HepG2 (cell line): ENCODE results near the gene VAMP8. TPM values are rescaled to one million over a fixed set of nuclear protein-coding genes. Genes with fewer than 3 reads are reported as not detected.

ENCODE experiments used
- ATAC-seq: fragments of 200-7000 bp; cut with Tn5 transposase; 3 replicates; pipeline ENCODE4 v1.9.1; 2020; ENCODE audit warnings: mild to moderate bottlenecking, moderate library complexity
- BruUV-seq: library from RNA; stranded (reverse); fragments of 400-500 nt; replicated peaks from 2 replicates; lab custom pipeline; 2021; lab: Mats Ljungman, UMichigan
- CTCF ChIA-PET: fragments of 300-600 bp; formaldehyde crosslinking; extraction: SDS; loops from one replicate; lab custom pipeline; 2021; ENCODE audit warnings: low total read pairs, inconsistent platforms, low intra/inter-chr PET ratio; lab: Yijun Ruan, JAX
- POLR2A ChIA-PET: fragments of 350-600 bp; sonication (Branson Sonifier 250); formaldehyde crosslinking; loops from one replicate; lab custom pipeline; 2020; ENCODE audit warnings: antibody characterized with exemption, inconsistent platforms; lab: Yijun Ruan, JAX
- DNase-seq: peaks from one replicate; pipeline ENCODE4 v3.0.0-alpha.2; 2015; ENCODE audit warnings: low spot score
- FAIRE-seq: peaks from 3 replicates; lab custom pipeline; 2011; peaks lifted over from hg19 to GRCh38; lab: Jason Lieb, UNC
- H2AFZ ChIP-seq: one replicate; pipeline ENCODE4 v1.6.1; 2011; ENCODE audit warnings: low read length, inconsistent platforms
- H3K27ac ChIP-seq: fragments of 300-600 bp; 3 replicates; pipeline ENCODE4 v1.8.0; 2011; ENCODE audit warnings: mixed run types, mild to moderate bottlenecking, mixed read lengths, low read length, inconsistent platforms; ENCODE audit not compliant: insufficient read depth; ENCODE audit errors: extremely low read length
- H3K27me3 ChIP-seq, 2 experiments: fragments of 200-600 bp in 1 of 2; 2 replicates in 1 of 2; 3 replicates in 1 of 2; pipeline versions ENCODE4 v1.6.0 to v1.8.0; 2011; ENCODE audit warnings: low read length in 2 of 2, mild to moderate bottlenecking in 2 of 2, moderate library complexity in 2 of 2, inconsistent platforms in 1 of 2; ENCODE audit not compliant: insufficient read depth in 2 of 2, control insufficient read depth in 1 of 2
- H3K36me3 ChIP-seq, 2 experiments: fragments of 200-600 bp in 1 of 2; replicated peaks in 1 of 2; 2 replicates in 1 of 2; 3 replicates in 1 of 2; pipeline versions ENCODE4 v1.5.1 to v1.8.0; 2011; ENCODE audit warnings: low read length in 2 of 2, inconsistent platforms in 1 of 2; ENCODE audit not compliant: insufficient read depth in 2 of 2, control insufficient read depth in 1 of 2
- H3K4me1 ChIP-seq: 2 replicates; pipeline ENCODE4 v1.5.1; 2012; ENCODE audit warnings: low read length, inconsistent platforms; ENCODE audit not compliant: insufficient read depth
- H3K4me2 ChIP-seq: 2 replicates; pipeline ENCODE4 v1.6.0; 2011; ENCODE audit warnings: low read depth, low read length, inconsistent platforms
- H3K4me3 ChIP-seq, 3 experiments: fragments of 200-600 bp in 1 of 3; sonication (generic), shearing (Covaris generic) in 1 of 3; replicated peaks in 1 of 3; 2 replicates each; pipeline ENCODE4 v1.5.1; 2011 to 2016; ENCODE audit warnings: low read length in 3 of 3, inconsistent platforms in 2 of 3, low read depth in 2 of 3, mild to moderate bottlenecking in 2 of 3, control low read depth in 1 of 3, mixed read lengths in 1 of 3; ENCODE audit not compliant: insufficient read depth in 1 of 3
- H3K79me2 ChIP-seq: one replicate; pipeline ENCODE4 v1.6.1; 2011; ENCODE audit warnings: low read length, inconsistent platforms; ENCODE audit not compliant: insufficient read depth
- H3K9ac ChIP-seq: 2 replicates; pipeline ENCODE4 v1.6.0; 2011; ENCODE audit warnings: mild to moderate bottlenecking, low read depth, low read length, inconsistent platforms; ENCODE audit not compliant: insufficient read depth
- H3K9me3 ChIP-seq: 2 replicates; pipeline ENCODE4 v1.5.1; 2012; ENCODE audit warnings: mild to moderate bottlenecking, low read length
- H4K20me1 ChIP-seq: 2 replicates; pipeline ENCODE4 v1.6.0; 2011; ENCODE audit warnings: inconsistent platforms, mild to moderate bottlenecking, low read length, moderate library complexity; ENCODE audit not compliant: insufficient read depth
- CHCHD3 ChIP-seq: sonication (generic); formaldehyde crosslinking; IDR thresholded peaks from 2 replicates; pipeline ENCODE4 v1.8.0; 2022; ENCODE audit warnings: mild to moderate bottlenecking, missing genetic modification reagents, moderate library complexity
- FOXM1 ChIP-seq: sonication (generic); formaldehyde crosslinking; IDR thresholded peaks from 2 replicates; pipeline ENCODE4 v1.5.0; 2020; ENCODE audit warnings: missing genetic modification reagents
- FOXP1 ChIP-seq, 2 experiments: fragments of 450-650 bp in 1 of 2; IDR thresholded peaks; 2 replicates each; pipeline ENCODE4 v1.6.1; 2017 to 2018; ENCODE audit warnings: antibody characterized with exemption in 1 of 2
- MAZ ChIP-seq, 2 experiments: sonication (generic) in 1 of 2; formaldehyde crosslinking in 1 of 2; IDR thresholded peaks; 2 replicates each; pipeline versions ENCODE4 v1.5.0 to v1.6.1; 2012 to 2020; ENCODE audit warnings: low read depth in 2 of 2, mild to moderate bottlenecking in 2 of 2, borderline replicate concordance in 1 of 2, improper control_type of control experiment in 1 of 2, low read length in 1 of 2, missing genetic modification reagents in 1 of 2, moderate library complexity in 1 of 2
- MTF2 ChIP-seq: sonication (generic); formaldehyde crosslinking; IDR thresholded peaks from 2 replicates; pipeline ENCODE4 v1.5.0; 2020; ENCODE audit warnings: missing genetic modification reagents, borderline replicate concordance
- SCMH1 ChIP-seq: sonication (generic); formaldehyde crosslinking; IDR thresholded peaks from 2 replicates; pipeline ENCODE4 v1.9.0; 2021; ENCODE audit warnings: missing genetic modification reagents, mild to moderate bottlenecking, borderline replicate concordance
- TAF15 ChIP-seq: fragments of 200-400 bp; formaldehyde crosslinking; IDR thresholded peaks from one replicate; pipeline ENCODE4 v1.6.1; 2018; ENCODE audit warnings: mild to moderate bottlenecking, low read depth, low read length; ENCODE audit not compliant: poor library complexity, severe bottlenecking
- ZBTB49 ChIP-seq: sonication (generic); formaldehyde crosslinking; IDR thresholded peaks from 2 replicates; pipeline ENCODE4 v1.4.0; 2020; ENCODE audit warnings: missing genetic modification reagents, borderline replicate concordance
- ZNF276 ChIP-seq: sonication (generic); formaldehyde crosslinking; IDR thresholded peaks from 2 replicates; pipeline ENCODE4 v1.4.0; 2020; ENCODE audit warnings: mild to moderate bottlenecking, low read depth, missing genetic modification reagents
- ZNF281 ChIP-seq: sonication (generic); formaldehyde crosslinking; IDR thresholded peaks from 2 replicates; pipeline ENCODE4 v1.4.0; 2020; ENCODE audit warnings: missing genetic modification reagents, borderline replicate concordance
- ZNF333 ChIP-seq: sonication (generic); formaldehyde crosslinking; IDR thresholded peaks from 2 replicates; pipeline ENCODE4 v1.4.0; 2020; ENCODE audit warnings: mild to moderate bottlenecking, missing genetic modification reagents, borderline replicate concordance
- ZNF572 ChIP-seq: sonication (generic); formaldehyde crosslinking; IDR thresholded peaks from 2 replicates; pipeline ENCODE4 v1.5.1; 2020; ENCODE audit warnings: mild to moderate bottlenecking, missing genetic modification reagents
- ZNF83 ChIP-seq: sonication (generic); formaldehyde crosslinking; IDR thresholded peaks from 2 replicates; pipeline ENCODE4 v1.4.0; 2020; ENCODE audit warnings: missing genetic modification reagents, mild to moderate bottlenecking, borderline replicate concordance
- ZNF841 ChIP-seq: sonication (generic); formaldehyde crosslinking; IDR thresholded peaks from 2 replicates; pipeline ENCODE4 v1.8.1; 2023; ENCODE audit warnings: missing genetic modification reagents, borderline replicate concordance
- WGBS: methylation state at CpG from one replicate; pipeline ENCODE4 v1.1.6; 2017; ENCODE audit warnings: low lambda C conversion rate; 5-methylcytosine and 5-hydroxymethylcytosine counted together
- in situ Hi-C: cut with HindIII; loops from 2 replicates; pipeline ENCODE4 v1.10.0; 2017; ENCODE audit warnings: low pct_unique_long_range_greater_than_20kb; ENCODE audit not compliant: extremely low pct_ligation_motif_present
- intact Hi-C: fragments of 100-400 bp; cut with micrococcal nuclease; formaldehyde crosslinking; loops from one replicate; pipeline ENCODE4 v1.10.0; 2022; ENCODE audit not compliant: unreplicated experiment
- polyA plus RNA-seq, 8 experiments: library from polyadenylated mRNA; depleted of rRNA in 3 of 8; stranded (reverse) in 7 of 8; unstranded in 1 of 8; fragments of >200 nt; fragmentation: Illumina TruSeq in 4 of 8; extraction: Trizol in 4 of 8; gene quantifications; 2 replicates each; pipeline versions ENCODE4 v1.2.1 to v1.2.3, GENCODE V29; 2011 to 2016; ENCODE audit warnings: low read depth in 4 of 8, missing spikeins in 1 of 8, mixed read lengths in 1 of 8; ENCODE audit not compliant: insufficient read depth in 1 of 8
- total RNA-seq, 5 experiments: library from RNA; depleted of rRNA; stranded (reverse); fragments of >200 nt; fragmentation: Illumina TruSeq; extraction: Trizol; gene quantifications; 2 replicates each; pipeline ENCODE4 v1.2.3, GENCODE V29; 2016; ENCODE audit warnings: low read depth in 1 of 5

The VAMP8 gene
- total and polyA plus RNA-seq, 2 of the 13 experiments (the other 11 are each of a cell fraction or from before 2014, with no cell fraction given): 83.3 to 157 TPM

GRCh38 chr2:85593023-85593422, 15.6 kb downstream of the VAMP8 start (continued):
- TF ChIP-seq ZBTB49 (CRISPR knock-in tag): no peak
- TF ChIP-seq TAF15: no peak
- TF ChIP-seq ZNF83 (CRISPR knock-in tag): no peak
- no peak for TF ChIP-seq MAZ (IDR thresholded peaks at IDR 0.05; ENCODE audit: borderline replicate concordance, low read depth, low read length)
- TF ChIP-seq MAZ (CRISPR knock-in tag; IDR thresholded peaks at IDR 0.05; ENCODE audit: low read depth): no peak
- TF ChIP-seq ZNF841 (CRISPR knock-in tag): no peak

DNA sequence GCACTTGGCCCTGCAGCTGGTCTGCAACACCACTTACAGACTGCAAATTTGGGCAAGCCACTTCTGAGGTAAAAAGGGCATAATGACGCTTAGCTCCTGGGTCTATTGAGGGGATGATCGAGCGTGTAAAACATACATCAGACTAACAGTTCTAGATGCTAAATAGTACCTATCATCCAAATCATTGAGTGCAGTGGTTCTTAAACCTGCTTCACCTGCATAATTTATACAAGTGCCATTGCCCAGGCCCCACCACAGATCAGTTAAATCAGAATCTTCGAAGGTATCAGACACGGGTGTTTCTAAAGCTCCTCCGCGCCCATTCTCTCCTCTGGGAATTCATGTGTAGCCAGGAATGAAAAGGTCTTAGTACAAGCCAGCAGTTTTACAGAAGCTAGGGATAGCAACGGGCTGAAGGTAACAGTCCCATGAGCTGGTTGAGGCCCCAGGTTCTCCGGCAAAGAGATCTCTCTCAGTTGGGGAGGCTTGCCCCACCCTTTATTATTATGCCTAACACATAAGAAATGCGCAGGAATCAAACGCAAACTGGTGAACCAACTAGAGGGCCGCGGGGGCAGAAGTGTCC, 17.4 kb downstream of the VAMP8 start:
- no peak overlapping the region for H2AFZ ChIP-seq
- 10% methylated on average over 9 of the region's 13 CpGs for WGBS
- no peaks in the 10 kb centered on the region; a peak in 1 of 5 replicates for H3K27me3 ChIP-seq
- FAIRE-seq (no peak), ATAC-seq (peak; percentile 3), DNase-seq (no peak)
- BruUV-seq: TSS peak; percentile 63
- peak overlapping the region; percentile 88 to 97 (median 90) for H3K4me3 ChIP-seq
- intact Hi-C loops (loop anchor here (1.0 to 5.0 kb wide), 2 partner anchors 10 to 173 kb away; no protein-coding TSS in a partner anchor), in situ Hi-C loops (no loop called here)
- H3K4me2 ChIP-seq: peak overlapping the region; percentile 94
- 0 out of 2 replicates have a peak, but pooled peaks cover 3% of the 10 kb centered on the region for H4K20me1 ChIP-seq
- peaks cover 86% of the 10 kb centered on the region for H3K4me1 ChIP-seq
- ChIA-PET POLR2A (interaction anchor here (0.6 to 25.9 kb wide), 19 partner anchors 2 to 287 kb away, joined by 3 to 795 read pairs (median 5); partner anchors contain the start of genes C2orf68, GGCX, MAT2A and RNF181), CTCF (no interaction called here)
- H3K9ac ChIP-seq: peak overlapping the region; percentile 85
- H3K36me3 ChIP-seq: peaks cover 2 to 24% of the 10 kb centered on the region in 2 experiments
- no peaks in the 10 kb centered on the region for H3K9me3 ChIP-seq
- peak overlapping the region; percentile 80 for H3K27ac ChIP-seq
- H3K79me2 ChIP-seq: peaks cover 29% of the 10 kb centered on the region
- TF ChIP-seq ZNF333 (CRISPR knock-in tag): 0 out of 2 replicates have a peak, but pooled peaks have one; percentile 37
- no peak for TF ChIP-seq FOXP1 (IDR thresholded peaks at IDR 0.05)
- no peak for TF ChIP-seq FOXP1 (CRISPR knock-in tag; IDR thresholded peaks at IDR 0.05)
- TF ChIP-seq CHCHD3 (CRISPR knock-in tag): no peak
- peak; percentile 57; the same call in 1 of the 2 replicates for TF ChIP-seq ZNF572 (CRISPR knock-in tag)
- TF ChIP-seq MTF2 (CRISPR knock-in tag): no peak
- no peak for TF ChIP-seq SCMH1 (CRISPR knock-in tag)
- TF ChIP-seq FOXM1 (CRISPR knock-in tag): no peak
- TF ChIP-seq ZNF281 (CRISPR knock-in tag): no peak
- no peak for TF ChIP-seq ZNF276
